ENCODE data around the gene KLF6. TPM values are rescaled to one million over a fixed set of nuclear protein-coding genes. Genes with fewer than 3 reads are reported as not detected.

Gene KLF6
- total and polyA plus RNA-seq, 9 of the 15 experiments (the other 6 are each of a cell fraction or from before 2014, with no cell fraction given), result 3.2 to 23.9 (median 8.0) TPM

GRCh38 chr10:3803927-3804741, 19.1 kb upstream of the KLF6 start (continued):
- TF ChIP-seq AFF1 (IDR thresholded peaks at IDR 0.05; ENCODE audit: low read depth in 1 of 2, partially characterized antibody in 2 of 2) (peak in 1 of 2 experiments; percentile 18), ZBTB12 (CRISPR knock-in tag; IDR thresholded peaks at IDR 0.05) (no peak), ARID2 (IDR thresholded peaks at IDR 0.05) (no peak), HDAC6 (IDR thresholded peaks at IDR 0.05; ENCODE audit: low read depth, low read length) (no peak), CSDE1 (IDR thresholded peaks at IDR 0.05) (no peak), SRSF1 (IDR thresholded peaks at IDR 0.05; ENCODE audit: low read depth, low read length) (no peak), HMGN3 (IDR thresholded peaks at IDR 0.05; ENCODE audit: borderline replicate concordance, extremely low read depth, insufficient read length, low read depth, low read length) (peak; percentile 96), POU5F1 (IDR thresholded peaks at IDR 0.05; ENCODE audit: borderline replicate concordance, low read depth, low read length, partially characterized antibody) (no peak), TCF3 (CRISPR knock-in tag; IDR thresholded peaks at IDR 0.05) (peak; percentile 88), CC2D1A (IDR thresholded peaks at IDR 0.05) (peak; percentile 40; the same call in 1 of the 2 replicates), ZNF174 (CRISPR knock-in tag; IDR thresholded peaks at IDR 0.05) (no peak), ZFP91 (CRISPR knock-in tag; IDR thresholded peaks at IDR 0.05) (no peak)
- TF ChIP-seq, protein P1, sequence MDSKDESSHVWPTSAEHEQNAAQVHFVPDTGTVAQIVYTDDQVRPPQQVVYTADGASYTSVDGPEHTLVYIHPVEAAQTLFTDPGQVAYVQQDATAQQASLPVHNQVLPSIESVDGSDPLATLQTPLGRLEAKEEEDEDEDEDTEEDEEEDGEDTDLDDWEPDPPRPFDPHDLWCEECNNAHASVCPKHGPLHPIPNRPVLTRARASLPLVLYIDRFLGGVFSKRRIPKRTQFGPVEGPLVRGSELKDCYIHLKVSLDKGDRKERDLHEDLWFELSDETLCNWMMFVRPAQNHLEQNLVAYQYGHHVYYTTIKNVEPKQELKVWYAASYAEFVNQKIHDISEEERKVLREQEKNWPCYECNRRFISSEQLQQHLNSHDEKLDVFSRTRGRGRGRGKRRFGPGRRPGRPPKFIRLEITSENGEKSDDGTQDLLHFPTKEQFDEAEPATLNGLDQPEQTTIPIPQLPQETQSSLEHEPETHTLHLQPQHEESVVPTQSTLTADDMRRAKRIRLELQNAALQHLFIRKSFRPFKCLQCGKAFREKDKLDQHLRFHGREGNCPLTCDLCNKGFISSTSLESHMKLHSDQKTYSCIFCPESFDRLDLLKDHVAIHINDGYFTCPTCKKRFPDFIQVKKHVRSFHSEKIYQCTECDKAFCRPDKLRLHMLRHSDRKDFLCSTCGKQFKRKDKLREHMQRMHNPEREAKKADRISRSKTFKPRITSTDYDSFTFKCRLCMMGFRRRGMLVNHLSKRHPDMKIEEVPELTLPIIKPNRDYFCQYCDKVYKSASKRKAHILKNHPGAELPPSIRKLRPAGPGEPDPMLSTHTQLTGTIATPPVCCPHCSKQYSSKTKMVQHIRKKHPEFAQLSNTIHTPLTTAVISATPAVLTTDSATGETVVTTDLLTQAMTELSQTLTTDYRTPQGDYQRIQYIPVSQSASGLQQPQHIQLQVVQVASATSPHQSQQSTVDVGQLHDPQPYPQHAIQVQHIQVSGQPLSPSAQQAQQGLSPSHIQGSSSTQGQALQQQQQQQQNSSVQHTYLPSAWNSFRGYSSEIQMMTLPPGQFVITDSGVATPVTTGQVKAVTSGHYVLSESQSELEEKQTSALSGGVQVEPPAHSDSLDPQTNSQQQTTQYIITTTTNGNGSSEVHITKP (IDR thresholded peaks at IDR 0.05; ENCODE audit: partially characterized antibody), result no peak
- TF ChIP-seq, protein P2, sequence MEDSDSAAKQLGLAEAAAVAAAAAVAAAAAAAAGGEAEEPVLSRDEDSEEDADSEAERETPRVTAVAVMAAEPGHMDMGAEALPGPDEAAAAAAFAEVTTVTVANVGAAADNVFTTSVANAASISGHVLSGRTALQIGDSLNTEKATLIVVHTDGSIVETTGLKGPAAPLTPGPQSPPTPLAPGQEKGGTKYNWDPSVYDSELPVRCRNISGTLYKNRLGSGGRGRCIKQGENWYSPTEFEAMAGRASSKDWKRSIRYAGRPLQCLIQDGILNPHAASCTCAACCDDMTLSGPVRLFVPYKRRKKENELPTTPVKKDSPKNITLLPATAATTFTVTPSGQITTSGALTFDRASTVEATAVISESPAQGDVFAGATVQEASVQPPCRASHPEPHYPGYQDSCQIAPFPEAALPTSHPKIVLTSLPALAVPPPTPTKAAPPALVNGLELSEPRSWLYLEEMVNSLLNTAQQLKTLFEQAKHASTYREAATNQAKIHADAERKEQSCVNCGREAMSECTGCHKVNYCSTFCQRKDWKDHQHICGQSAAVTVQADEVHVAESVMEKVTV (CRISPR knock-in tag; IDR thresholded peaks at IDR 0.05), result no peak

All from K562 (cell line).